WTC11 (cell line): ENCODE data around the gene MRGPRF. TPM values are rescaled to one million over a fixed set of nuclear protein-coding genes. Genes with fewer than 3 reads are reported as not detected.
A peak's percentile ranks its signal among the peaks of the same experiment; 100 is the strongest.

ENCODE experiments used
- ATAC-seq: fragments of 200-7000 bp; cut with Tn5 transposase; 2 replicates; pipeline ENCODE4 v1.10.0; 2021; ENCODE audit warnings: mild to moderate bottlenecking, moderate library complexity
- CTCF ChIA-PET: fragments of 300-600 bp; sonication (Branson Sonifier 250); formaldehyde crosslinking; loops from one replicate; lab custom pipeline; 2021; ENCODE audit warnings: antibody characterized with exemption; lab: Charles Lee
- POLR2A ChIA-PET: fragments of 350-600 bp; sonication (Branson Sonifier 250); formaldehyde crosslinking; loops from one replicate; lab custom pipeline; 2021; ENCODE audit warnings: antibody characterized with exemption; lab: Charles Lee
- DNase-seq: peaks from one replicate; pipeline ENCODE4 v3.0.0; 2021; ENCODE audit warnings: low spot score
- H3K27ac Mint-ChIP-seq: 2 replicates; pipeline ENCODE4 v1.8.0; 2021; ENCODE audit warnings: mixed read lengths
- H3K27me3 Mint-ChIP-seq: 2 replicates; pipeline ENCODE4 v1.8.0; 2021; ENCODE audit warnings: low read depth, mild to moderate bottlenecking, moderate library complexity, mixed read lengths
- H3K36me3 Mint-ChIP-seq: 2 replicates; pipeline ENCODE4 v1.8.0; 2021; ENCODE audit warnings: mixed read lengths
- H3K4me1 Mint-ChIP-seq: 2 replicates; pipeline ENCODE4 v1.8.0; 2022; ENCODE audit warnings: mixed read lengths
- H3K4me3 Mint-ChIP-seq: 2 replicates; pipeline ENCODE4 v1.8.0; 2021; ENCODE audit warnings: mild to moderate bottlenecking, moderate library complexity, mixed read lengths
- H3K9me3 Mint-ChIP-seq: 2 replicates; pipeline ENCODE4 v1.8.0; 2021; ENCODE audit warnings: mixed read lengths
- AFF4 ChIP-seq: sonication (generic); formaldehyde crosslinking; IDR thresholded peaks from 2 replicates; pipeline ENCODE4 v1.8.1; 2023; ENCODE audit warnings: mild to moderate bottlenecking, missing genetic modification reagents, borderline replicate concordance
- ATF6 ChIP-seq: sonication (generic); formaldehyde crosslinking; IDR thresholded peaks from 2 replicates; pipeline ENCODE4 v1.8.1; 2023; ENCODE audit warnings: mild to moderate bottlenecking, missing genetic modification reagents
- CBFB ChIP-seq: sonication (generic); formaldehyde crosslinking; IDR thresholded peaks from 2 replicates; pipeline ENCODE4 v1.8.1; 2022; ENCODE audit warnings: mild to moderate bottlenecking, low read depth, missing genetic modification reagents
- CREM ChIP-seq: sonication (generic); formaldehyde crosslinking; IDR thresholded peaks from 2 replicates; pipeline ENCODE4 v1.8.1; 2022; ENCODE audit warnings: mild to moderate bottlenecking, missing genetic modification reagents, moderate library complexity
- EMX1 ChIP-seq: fragments of 250-450 bp; sonication (Bioruptor Pico); IDR thresholded peaks from 2 replicates; pipeline ENCODE4 v1.8.0; 2021; ENCODE audit warnings: mild to moderate bottlenecking
- FOXP1 ChIP-seq: sonication (generic); formaldehyde crosslinking; IDR thresholded peaks from 2 replicates; pipeline ENCODE4 v1.8.0; 2022; ENCODE audit warnings: missing genetic modification reagents, mild to moderate bottlenecking, moderate library complexity, borderline replicate concordance
- MXD4 ChIP-seq: fragments of 250-450 bp; sonication (Bioruptor Pico); IDR thresholded peaks from 2 replicates; pipeline ENCODE4 v1.8.0; 2021; ENCODE audit warnings: mild to moderate bottlenecking, moderate library complexity, borderline replicate concordance
- NR3C1 ChIP-seq: sonication (generic); formaldehyde crosslinking; conservative IDR thresholded peaks from 2 replicates; pipeline ENCODE4 v1.8.1; 2023; ENCODE audit warnings: low read depth, mild to moderate bottlenecking, missing genetic modification reagents
- RORB ChIP-seq: fragments of 250-450 bp; sonication (Bioruptor Pico); IDR thresholded peaks from 2 replicates; pipeline ENCODE4 v1.9.0; 2021; ENCODE audit warnings: mild to moderate bottlenecking
- SMAD3 ChIP-seq: sonication (generic); formaldehyde crosslinking; IDR thresholded peaks from 2 replicates; pipeline ENCODE4 v1.8.0; 2022; ENCODE audit warnings: missing genetic modification reagents, mild to moderate bottlenecking, borderline replicate concordance
- SOX15 ChIP-seq: fragments of 250-450 bp; sonication (Bioruptor Pico); IDR thresholded peaks from 2 replicates; pipeline ENCODE4 v1.9.0; 2021; ENCODE audit warnings: mild to moderate bottlenecking
- ZMAT4 ChIP-seq: fragments of 250-450 bp; sonication (Bioruptor Pico); IDR thresholded peaks from 2 replicates; pipeline ENCODE4 v1.9.0; 2021; ENCODE audit warnings: mild to moderate bottlenecking
- ZNF423 ChIP-seq: fragments of 250-450 bp; sonication (Bioruptor Pico); IDR thresholded peaks from 2 replicates; pipeline ENCODE4 v2.1.2; 2022; ENCODE audit warnings: mild to moderate bottlenecking, moderate library complexity
- ZSCAN18 ChIP-seq: fragments of 250-450 bp; sonication (Bioruptor Pico); IDR thresholded peaks from 2 replicates; pipeline ENCODE4 v2.1.2; 2022; ENCODE audit warnings: mild to moderate bottlenecking, moderate library complexity
- total RNA-seq: library from RNA; stranded (reverse); gene quantifications from 3 replicates; pipeline ENCODE4 v1.2.3, GENCODE V29; 2021

Gene MRGPRF
- total RNA-seq, 1 experiment from 2014 or later, result 3.8 TPM

GRCh38 chr11:68965901-68966853 lies 46.9 kb downstream of the MRGPRF start (continued):
- TF ChIP-seq RORB (CRISPR knock-in tag), result no peak
- no peak for TF ChIP-seq ZMAT4 (CRISPR knock-in tag)
- no peak for TF ChIP-seq FOXP1 (CRISPR knock-in tag)
- no peak for TF ChIP-seq EMX1 (CRISPR knock-in tag)
- TF ChIP-seq SMAD3 (CRISPR knock-in tag), result no peak
- no peak for TF ChIP-seq CBFB (CRISPR knock-in tag)
- no peak for TF ChIP-seq ZNF423 (CRISPR knock-in tag)
- no peak for TF ChIP-seq SOX15 (CRISPR knock-in tag)
- no peak for TF ChIP-seq CREM (CRISPR knock-in tag)

GRCh38 chr11:68963779-68964178 lies 49.3 kb downstream of the MRGPRF start:
- ATAC-seq (no peak), DNase-seq (peak; percentile 6)
- no peak overlapping the region for H3K27ac Mint-ChIP-seq
- peaks cover 6% of the 10 kb centered on the region for H3K4me1 Mint-ChIP-seq
- ChIA-PET CTCF (interaction anchor here (0.6 to 1.5 kb wide), 3 partner anchors 13 to 81 kb away, joined by 3 to 5 read pairs (median 4); no protein-coding TSS in a partner anchor), POLR2A (no interaction called here)
- no peaks in the 10 kb centered on the region for H3K36me3 Mint-ChIP-seq
- H3K9me3 Mint-ChIP-seq, result peaks cover 19% of the 10 kb centered on the region
- TF ChIP-seq CBFB (CRISPR knock-in tag) (no peak), MXD4 (no peak), ZSCAN18 (CRISPR knock-in tag) (no peak), NR3C1 (CRISPR knock-in tag) (no peak), AFF4 (CRISPR knock-in tag) (no peak), ATF6 (CRISPR knock-in tag) (no peak)
- no peak overlapping the region for H3K4me3 Mint-ChIP-seq
- H3K27me3 Mint-ChIP-seq, result no peaks in the 10 kb centered on the region
